ENCODE data around the gene MPG.

Gene MPG

DNA sequence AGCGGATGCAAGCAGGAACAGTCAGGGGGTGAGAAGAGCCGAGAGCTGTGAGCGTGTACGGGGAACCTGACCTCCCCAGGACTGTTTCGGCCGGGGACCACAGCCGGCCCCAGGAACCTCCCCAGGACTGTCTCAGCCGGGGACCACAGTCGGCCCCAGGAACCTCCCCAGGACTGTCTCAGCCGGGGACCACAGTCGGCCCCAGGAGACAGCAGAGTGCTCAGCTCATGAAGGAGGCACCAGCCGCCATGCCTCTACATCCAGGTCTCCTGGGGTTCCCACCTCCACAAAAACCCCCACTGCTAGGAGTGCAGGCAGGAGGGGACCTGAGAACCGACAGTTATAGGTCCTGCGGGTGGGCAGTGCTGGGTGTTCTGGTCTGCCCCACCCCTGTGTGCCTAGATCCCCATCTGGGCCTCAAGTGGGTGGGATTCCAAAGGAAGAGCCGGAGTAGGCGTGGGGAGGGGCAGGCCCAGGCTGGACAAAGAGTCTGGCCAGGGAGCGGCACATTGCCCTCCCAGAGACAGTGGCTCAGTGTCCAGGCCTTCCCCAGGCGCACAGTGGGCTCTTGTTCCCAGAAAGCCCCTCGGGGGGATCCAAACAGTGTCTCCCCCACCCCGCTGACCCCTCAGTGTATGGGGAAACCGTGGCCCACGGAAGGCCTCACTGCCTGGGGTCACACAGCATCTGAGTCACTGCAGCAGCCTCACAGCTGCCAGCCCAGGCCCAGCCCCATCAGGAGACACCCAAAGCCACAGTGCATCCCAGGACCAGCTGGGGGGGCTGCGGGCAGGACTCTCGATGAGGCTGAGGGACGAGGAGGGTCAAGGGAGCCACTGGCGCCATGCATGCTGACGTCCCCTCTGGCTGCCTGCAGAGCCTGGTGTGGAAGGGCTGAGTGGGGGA is 9.9 kb upstream of the MPG start:
- no peak for DNase-seq

DNA sequence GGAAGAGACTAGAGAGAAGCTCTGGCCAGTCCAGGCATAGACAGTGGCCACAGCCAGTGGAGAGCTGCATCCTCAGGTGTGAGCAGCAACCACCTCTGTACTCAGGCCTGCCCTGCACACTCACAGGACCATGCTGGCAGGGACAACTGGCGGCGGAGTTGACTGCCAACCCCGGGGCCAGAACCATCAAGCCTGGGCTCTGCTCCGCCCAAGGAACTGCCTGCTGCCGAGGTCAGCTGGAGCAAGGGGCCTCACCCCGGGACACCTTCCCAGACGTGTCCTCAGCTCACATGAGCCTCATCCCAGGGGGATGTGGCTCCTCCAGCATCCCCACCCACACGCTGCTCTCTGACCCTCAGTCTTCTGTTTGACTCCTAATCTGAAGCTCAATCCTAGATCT is 8.8 kb upstream of the MPG start:
- DNase-seq = no peak

DNA sequence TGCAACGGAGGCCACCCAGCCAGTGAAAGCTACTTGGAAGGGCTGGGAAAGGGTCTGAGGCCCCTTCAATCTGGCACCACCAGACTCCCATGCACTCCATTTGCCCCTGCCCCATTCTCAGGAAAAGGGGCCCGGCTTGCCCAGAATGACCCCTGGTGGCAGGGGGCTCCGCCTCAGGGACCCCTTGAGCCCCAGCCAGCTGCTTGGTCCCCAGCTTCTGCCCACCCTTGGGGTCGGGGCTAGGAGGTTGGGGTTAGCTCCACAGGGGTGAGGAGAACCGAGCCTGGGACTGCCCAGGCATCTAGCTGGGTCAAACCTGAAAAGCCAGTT is 6.8 kb upstream of the MPG start:
- DNase-seq = no peak

DNA sequence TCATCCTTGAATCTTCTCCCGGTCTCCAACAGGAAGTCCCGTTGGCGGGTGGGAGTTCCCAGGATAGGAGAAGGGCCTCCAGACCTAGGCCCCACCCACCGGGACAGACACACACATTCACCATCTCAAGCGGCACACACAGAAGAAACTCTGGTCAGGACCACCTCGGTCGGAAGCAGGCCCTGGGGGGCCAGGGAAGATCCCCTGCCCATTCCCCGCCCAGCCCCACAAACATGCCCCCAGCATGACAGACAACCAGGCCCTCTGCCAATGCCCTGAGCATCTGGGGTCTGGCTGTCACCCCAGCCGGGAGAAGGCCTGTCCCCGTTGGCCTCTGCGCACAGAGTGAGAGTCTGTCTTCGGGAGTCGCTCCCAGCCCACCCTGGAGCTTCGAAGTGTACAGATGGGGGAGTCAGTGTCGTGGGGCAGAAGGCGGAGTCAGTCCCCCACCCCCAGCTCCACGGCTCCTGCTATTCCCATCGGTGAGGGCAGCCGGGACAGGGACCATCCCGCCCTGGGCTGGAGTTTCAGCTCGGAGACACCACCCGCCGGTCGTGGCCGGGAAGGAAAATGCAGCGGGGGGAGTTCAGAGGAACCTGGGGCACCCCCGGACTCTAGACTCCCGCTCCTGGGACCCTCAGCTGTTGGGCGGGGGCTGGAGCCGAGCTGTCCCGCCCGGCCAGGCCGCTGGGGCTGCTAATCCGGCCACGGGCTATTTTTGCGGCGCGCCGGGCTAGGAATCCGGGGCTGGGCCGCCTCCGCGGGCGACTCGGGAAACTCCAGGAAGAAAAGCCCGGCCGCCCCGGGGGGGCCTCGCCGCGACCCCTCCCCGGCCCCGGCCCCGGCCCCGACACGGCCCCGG is 6.3 kb upstream of the MPG start:
- no peak for DNase-seq

DNA sequence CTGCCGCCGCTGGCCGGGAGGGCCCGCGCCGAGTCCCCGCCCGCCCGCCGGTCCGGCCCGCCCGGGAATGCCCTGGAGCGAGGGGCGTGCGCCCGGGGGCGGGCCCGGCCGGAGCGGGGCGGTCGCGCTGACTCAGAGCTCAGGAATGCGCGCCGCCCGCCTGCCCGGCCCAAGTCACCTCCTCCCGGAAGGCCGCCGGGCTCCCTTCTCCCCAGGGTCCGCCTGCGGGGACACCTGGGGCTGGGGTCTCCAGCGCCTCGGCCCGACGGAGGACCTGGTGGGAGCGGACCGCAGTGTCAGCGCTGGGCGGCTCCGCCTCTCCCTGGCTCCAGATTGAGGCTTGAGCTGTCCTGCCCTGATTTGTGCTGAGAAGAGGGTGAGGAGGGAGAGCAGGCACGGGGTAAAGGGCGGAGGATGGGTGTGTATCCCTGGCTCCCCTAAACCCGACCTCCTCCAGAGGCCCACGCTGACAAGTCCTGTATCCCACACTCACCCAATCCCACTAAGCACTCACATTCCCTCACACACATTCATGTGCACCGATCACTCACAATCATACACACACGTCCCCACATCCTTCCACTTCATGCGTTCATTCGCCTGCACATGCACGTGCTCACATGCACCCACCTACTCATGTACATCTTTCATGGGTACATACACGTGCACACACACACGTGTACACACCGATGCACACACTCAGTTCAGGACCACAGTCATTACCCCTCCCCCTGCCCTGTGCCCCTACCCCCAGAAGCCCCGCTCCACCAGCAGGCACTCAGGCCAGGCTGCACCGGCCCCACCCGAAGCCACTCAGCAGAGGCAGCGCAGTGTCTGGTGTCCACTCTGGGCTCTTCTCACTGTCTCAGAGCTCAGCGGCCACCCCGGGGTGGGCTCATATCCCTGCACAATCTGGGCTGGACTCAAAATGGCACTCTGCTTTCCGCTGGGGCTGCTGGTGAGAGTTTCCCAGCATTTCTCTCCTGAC is 5.2 kb upstream of the MPG start, which contains the start of gene RHBDF1:
Gene RHBDF1 (minus strand): TSS at position 71 of the 988 bp plus-strand sequence. CDS start 7,616 bp downstream, outside the sequence.
- no peak for DNase-seq

DNA sequence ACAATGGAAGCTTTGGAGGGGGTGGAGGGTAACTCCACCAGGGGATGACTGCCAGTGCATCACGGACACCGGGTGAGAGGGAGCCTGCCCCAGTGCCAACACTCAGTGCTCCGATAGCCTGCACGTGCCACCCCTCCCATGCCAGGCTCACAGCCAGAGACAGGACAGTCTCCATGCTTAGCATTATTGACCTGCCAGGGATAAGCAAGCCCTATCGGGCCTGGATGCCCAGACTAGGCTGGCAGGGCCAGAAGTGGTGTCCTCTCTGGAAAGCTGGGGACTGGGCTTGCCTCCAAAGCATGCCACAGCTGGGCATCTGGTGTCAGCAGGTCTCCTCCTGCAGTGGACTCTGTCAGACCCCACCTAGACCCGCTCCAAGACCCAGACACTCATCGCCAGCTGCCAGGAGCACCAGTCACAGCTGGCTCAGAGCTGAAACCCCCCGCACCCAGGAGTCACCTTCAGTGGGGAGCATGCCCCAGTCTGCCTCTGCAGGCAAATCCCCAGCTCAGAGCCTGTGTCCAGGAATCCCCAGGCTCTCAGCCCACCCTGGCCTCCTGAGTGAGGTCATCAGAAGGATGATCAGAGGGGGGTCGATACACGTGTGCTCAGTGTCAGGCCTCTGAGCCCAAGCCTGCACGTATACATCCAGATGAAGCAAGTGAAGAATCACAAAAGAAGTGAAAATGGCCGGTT is 3.8 kb upstream of the MPG start:
- no peak for DNase-seq

DNA sequence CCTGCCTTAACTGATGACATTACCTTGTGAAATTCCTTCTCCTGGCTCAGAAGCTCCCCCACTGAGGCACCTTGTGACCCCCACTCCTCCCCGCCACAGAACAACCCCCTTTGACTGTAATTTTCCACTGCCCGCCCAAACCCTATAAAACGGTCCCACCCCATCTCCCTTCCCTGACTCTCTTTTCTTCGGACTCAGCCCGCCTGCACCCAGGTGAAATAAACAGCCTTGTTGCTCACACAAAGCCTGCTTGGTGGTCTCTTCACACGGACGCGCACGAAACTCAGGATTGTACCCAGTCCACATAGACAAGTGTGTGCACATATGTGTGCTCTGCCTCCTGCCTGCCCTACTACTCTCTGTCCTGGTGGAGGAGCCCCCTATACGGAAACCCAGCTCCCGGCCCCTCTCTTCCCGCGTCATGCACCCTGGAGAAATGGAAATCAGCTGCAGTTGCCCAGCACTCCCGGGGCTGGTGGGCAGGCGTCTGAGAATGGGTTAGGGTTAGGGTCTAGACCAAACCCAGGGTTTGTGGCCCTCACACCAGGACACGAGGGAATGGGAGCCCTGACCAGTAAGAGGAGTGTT is 3.2 kb upstream of the MPG start:
- DNase-seq = no peak

DNA sequence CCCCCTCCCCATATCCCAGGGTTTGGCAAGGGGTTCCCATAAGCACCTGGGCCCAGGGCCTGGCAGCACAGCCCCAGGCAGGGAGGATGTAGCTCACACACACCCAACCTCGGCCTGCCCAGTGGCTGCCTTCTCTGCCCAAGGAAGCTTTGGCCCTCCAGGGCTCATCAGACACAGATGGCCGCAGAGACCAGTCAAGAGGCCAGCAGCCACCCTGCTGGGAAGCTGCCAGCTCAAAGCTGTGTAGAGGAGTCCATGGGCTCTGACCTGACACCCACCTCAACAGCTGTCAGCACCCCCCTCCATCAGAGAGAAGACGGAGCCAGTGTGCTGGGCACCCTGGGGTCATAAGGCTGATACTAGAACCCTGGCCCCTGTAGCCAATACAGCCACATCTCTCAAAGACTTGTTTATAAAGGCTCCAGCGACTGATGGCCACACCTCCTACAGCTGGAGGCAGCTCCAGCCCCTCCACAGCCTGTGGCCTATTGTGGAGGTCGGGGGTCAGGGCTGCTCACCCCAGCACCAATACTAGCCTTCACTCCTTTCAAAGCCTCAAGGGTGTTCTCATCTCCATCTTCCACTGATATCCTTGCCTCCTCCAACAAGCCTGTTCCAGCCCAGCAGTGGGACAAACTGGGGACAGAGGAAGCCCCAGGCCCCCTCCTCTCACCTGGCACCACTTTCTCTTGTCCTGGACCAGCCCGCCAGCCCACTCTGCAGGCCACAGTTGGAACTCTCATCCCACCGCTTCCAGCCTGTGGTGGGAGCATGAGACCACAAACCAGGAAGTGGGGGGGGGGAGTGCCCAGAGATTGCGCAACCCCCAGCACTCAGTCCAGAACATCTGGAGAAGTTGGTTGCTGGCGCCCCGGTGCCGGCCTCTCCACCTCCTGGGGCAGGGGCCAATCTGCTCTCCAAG is 2.2 kb upstream of the MPG start:
- DNase-seq = no peak

DNA sequence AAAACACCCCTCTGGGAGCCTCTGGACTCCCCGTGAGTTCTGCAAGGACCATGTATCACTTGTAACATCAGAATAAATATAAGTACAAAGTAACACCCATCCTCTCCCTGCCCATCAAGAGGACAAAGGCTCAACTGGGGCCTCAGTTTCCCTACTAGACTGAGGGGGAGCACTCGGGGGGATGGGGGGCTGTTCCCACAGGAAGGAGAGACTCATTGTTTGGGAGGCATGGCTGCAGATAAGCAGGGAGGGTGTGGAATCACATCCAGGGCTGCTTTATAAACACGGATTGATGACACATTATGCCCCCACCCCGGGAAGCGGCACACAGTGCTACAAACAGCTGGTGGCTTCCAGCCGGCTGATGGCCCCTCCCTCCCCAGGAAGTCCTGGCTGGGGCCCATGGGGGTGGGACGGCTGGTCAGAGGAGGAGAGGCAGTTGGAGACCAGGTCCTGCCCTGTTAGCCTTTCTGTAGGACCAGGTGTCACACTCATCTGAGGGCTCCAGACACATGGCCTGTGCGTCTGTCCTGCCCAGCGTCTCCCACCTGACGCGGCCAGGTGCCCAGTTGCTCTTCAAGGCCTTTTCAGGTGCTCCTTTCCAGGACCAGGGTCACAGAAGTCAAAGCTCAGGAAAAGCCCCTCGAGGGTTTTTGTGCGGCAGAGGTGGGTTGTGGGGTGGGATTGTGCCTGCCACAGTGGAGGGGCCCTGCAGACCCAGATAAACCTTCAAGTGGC is 1.3 kb upstream of the MPG start:
- no peak for DNase-seq

DNA sequence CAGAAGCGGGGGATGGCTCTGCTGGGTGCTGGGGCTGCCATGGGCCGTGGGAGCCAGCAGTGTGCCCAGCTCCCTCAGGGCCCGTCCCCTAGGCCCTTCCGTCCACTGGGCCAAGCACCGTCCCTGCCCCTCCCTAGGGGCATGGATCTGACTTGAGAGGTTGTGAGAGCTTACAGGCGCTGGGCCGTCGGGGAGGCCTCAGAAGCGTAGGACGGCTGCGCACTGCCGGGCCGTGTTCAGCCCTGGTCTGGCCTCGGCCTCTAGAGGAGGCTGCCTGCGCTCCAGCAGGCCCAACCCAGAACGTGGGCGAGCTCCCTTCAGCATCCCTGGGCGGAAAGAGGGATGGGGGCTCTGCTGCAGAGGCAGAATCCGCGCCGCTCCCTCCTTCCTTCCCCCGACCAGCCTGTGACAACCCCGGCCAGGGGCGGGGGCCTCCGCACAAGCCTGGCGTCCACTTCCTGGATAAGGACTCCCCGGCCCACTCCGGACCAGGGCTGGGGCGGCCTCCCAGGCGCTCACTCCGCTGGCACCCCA is 685 bp upstream of the MPG start:
- no peak for DNase-seq

DNA sequence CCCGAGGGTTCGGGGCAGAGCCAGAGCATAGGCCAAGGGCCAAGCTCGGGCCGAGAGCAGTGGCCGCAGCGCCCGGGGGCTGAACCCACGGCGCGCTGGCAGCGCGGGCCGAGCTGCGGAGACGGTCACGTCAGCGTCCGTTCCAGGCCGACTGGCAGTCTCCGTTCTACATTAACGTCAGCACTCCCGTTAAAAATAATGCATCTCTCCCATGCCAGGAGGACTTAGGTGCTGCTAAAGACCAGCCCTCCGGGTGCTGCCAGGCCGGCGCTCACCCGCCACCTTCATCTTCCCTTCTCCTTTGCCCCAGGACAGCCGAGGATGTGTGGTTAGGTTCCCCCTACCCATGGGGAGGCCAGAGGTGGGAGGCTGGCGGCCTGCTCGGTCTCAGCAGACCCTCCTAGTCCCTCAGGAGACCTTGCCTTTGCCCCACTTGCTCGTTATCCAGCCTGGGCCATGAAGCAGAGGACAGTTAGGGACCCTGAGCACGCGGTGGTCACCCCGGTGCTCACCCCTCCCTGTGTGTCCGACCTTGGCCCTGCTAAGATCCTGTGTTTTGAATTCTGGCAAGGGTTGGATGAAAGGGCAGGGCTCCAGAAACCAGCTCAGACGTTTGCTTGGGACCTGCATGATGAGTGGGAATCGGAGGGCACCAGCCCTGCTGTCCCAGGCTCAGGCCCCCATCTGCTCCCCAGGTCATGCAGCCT is 572 bp downstream of the MPG start:
- DNase-seq = no peak

DNA sequence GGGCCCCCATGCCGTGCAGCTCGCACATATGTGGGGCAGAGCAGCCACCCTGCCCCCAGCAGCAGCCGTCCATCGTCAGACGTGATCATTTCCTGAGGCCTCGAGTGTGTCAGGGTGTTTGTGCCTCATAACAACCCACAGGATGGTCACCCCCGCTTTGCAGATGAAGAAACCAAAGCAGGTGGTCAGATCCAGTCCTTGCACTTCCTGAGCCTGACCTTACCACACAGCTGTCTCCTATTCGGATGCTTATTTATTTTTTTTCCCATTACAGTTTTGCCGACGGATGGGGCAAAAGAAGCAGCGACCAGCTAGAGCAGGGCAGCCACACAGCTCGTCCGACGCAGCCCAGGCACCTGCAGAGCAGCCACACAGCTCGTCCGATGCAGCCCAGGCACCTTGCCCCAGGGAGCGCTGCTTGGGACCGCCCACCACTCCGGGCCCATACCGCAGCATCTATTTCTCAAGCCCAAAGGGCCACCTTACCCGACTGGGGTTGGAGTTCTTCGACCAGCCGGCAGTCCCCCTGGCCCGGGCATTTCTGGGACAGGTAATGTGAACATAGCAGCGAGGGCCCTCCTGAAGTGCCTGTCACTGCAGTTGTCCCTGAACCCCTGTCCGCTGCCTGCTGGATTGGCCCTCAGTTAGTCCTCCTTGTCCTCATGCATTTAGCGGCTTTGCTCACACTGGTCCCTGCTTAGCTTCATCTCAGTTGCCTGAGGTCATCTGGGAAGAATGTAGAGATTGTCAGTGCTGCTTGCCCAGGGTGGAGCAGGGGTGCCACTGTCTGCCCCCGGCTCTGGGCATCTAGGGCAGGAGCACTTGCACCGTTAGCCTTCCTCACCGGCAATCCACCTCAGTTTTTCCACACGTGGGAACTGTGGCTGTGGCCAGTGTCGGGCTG is 1.4 kb downstream of the MPG start:
- DNase-seq = no peak

DNA sequence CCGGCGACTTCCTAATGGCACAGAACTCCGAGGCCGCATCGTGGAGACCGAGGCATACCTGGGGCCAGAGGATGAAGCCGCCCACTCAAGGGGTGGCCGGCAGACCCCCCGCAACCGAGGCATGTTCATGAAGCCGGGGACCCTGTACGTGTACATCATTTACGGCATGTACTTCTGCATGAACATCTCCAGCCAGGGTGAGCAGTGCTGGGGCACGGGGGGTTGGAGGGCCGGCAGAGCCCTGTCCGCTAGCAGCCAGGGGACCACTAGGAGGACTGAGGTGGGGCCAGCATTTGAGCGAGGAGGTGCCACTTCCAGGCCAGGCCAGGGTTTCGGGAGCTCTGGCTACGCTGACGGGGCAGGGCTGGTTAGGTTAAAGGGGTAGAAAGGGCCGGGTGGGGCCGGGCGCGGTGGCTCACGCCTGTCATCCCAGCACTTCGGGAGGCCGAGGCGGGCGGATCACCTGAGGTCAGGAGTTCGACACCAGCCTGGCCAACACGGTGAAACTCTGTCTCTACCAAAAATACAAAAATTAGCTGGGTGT is 5.1 kb downstream of the MPG start:
- DNase-seq = no peak

DNA sequence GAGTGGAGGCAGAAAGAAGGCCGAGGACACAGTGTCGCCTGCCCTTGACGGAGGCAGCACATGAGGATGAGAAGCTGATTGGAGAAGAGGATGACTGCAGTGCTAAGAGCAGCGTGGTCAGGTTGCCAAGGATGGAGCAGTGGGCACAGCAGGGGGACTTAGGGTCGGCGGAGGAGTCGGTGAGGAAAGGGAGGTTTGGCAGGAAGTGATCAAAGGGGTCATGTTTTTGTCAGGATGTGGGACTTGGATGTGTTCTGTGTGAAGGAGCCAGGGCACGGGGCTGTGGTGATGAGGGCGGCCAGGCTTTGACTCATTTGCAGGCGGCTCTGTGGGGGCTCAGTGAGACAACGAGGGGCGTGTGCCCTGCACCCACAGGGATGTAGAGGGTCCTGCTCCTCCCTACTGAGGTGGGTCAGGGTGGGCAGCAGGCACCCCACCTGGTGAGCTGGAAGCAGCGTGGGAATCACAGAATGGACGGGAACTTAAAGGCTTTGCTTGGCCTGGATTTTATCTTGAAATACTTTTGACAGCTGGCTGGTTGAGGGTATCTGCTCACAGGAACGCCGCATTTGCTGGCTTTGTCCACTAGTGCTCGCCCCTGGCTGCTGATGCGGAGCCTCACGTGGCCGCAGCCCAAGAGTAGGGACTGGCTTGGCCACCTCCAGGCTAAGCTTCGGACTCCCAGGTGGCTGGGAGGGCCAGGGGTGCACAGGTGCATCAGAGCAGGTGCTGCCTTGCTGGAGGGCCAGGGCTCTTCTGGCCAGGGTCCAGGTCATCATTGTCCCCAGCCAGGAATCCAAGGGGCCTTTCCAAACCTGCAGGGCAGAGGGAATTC is 6.0 kb downstream of the MPG start:
- no peak for DNase-seq

DNA sequence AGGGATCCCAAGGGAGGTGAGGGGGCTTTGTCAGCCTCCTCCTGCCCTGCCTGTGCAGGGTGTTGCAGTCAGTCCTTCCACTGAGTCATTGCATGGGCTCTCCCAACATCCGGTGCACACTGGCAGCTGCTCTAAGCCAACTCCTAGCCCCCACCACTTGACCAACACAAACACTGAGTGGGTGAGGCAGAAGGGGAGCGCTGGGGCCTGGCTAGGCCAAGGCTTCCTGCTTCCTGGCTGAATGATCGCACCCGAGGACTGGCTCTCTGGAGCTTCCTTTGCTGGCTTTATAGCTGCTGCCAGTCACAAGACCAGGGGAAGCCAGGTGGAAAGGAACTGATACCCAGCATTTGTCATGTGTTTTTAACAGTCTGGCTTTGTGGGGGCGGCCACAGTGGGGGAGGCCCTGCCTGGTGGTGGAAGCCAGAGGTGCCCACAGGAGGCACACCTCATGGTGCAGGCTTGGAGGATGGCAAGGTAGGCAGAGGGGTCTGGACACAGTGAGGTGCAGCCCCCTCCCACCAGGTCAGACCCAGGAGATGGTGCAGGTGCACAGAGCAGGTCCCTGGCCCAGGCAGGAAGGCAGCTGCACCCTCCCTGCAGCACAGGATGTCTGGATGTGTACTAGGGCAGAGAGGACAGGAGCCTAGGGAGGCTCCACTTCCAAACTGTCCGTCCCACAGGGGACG is 6.8 kb downstream of the MPG start:
- DNase-seq = no peak

DNA sequence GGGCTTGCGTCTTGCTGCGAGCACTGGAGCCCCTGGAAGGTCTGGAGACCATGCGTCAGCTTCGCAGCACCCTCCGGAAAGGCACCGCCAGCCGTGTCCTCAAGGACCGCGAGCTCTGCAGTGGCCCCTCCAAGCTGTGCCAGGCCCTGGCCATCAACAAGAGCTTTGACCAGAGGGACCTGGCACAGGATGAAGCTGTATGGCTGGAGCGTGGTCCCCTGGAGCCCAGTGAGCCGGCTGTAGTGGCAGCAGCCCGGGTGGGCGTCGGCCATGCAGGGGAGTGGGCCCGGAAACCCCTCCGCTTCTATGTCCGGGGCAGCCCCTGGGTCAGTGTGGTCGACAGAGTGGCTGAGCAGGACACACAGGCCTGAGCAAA is 7.4 kb downstream of the MPG start:
- no peak for DNase-seq
